C1 segment of cervical spinal cord (tissue), 14 donors: ENCODE results near the gene YPEL2.
"Not testable (repeated sequence)": the region's sequence is repeated elsewhere in the genome, so short reads cannot be mapped to it uniquely, and the experiment has no call there.

ENCODE experiments used
- DNase-seq, 14 donors: peaks; one replicate each; lab custom pipeline; 2025; lab: John Stamatoyannopoulos, UW

YPEL2 gene

DNA sequence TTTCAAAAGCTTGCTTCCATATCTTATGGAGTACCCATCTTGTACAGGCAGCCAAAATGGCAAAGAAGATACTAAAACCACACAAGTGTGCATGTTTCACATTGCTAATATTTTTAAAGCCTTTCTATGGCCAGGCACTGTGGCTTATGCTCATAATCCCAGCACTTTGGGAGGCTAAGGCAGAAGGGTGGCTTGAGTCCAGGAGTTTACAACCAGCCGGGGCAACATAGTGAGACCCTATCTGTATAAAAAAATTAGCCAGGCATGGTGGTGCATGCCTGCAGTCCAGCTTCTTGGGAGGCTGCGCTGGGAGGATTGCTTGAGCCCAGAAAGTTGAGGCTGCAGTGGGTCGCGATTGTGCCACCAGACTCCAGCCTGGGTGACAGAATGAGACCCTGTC lies 71.3 kb downstream of the YPEL2 start:
- DNase-seq, result no peak

GRCh38 chr17:59404471-59404870 lies 73.0 kb downstream of the YPEL2 start:
- no peak for DNase-seq

DNA sequence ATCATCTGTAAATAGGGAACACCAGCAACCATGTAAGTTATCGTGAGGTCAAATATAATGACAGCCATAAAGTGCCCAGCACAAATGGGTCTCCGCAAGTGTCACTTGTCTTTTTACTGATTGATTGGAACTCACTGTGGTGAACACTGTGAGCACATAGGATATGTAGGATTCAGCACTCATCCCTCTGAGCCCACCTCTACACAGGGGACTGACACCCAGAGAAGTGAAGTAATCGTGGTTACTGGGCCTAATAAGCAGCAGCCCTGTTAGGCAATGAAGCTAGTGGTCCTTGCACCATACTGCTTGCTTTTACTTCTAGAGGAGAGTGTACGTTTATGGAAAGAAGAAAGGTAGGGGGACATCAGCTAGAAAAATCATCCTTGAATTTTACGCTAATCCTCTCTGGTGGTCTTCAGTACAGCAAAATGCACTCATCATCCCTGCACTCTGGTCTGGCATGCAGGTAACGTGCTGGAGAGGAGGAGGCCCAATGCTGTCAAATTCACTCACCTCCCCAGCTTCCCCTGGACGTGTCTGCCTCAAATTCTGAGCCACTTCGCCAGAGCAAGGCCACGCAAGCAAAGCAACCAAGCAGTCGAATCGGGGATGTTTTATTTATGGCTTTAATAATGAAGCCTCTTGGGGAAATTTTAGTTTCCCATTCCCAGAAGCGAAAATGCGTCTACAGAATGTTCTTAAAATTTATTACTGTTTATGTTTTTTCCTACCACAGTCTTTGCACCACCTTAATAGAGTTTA lies 74.7 kb downstream of the YPEL2 start:
- no peak for DNase-seq

DNA sequence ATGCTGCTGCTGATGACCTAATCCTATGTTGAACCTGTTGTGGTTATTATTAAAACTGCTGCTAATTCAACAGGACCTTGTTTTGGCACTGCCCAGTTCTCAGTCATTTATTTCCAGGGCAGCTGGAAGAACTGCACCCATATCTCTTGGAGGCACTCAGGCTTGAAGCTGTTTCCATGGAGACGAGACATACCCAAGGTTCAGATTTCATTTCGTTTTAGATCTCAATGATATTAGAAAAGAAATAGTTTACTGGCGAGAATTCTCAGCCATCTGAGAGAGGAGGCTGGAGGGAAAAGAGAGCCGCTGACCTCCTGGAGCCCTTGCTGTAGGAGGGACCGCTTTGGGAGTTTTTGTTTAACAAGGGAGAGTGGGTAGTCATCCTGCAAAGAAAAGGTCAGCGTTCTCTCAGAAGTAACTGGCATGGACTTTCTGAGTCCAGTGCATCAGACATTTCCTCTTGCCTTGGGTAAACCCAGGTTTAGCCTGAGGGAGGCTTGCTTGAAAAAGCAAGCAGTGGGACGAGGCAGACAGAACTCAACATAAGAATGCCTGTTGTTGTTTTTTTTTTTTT lies 75.4 kb downstream of the YPEL2 start:
- no peak for DNase-seq

DNA sequence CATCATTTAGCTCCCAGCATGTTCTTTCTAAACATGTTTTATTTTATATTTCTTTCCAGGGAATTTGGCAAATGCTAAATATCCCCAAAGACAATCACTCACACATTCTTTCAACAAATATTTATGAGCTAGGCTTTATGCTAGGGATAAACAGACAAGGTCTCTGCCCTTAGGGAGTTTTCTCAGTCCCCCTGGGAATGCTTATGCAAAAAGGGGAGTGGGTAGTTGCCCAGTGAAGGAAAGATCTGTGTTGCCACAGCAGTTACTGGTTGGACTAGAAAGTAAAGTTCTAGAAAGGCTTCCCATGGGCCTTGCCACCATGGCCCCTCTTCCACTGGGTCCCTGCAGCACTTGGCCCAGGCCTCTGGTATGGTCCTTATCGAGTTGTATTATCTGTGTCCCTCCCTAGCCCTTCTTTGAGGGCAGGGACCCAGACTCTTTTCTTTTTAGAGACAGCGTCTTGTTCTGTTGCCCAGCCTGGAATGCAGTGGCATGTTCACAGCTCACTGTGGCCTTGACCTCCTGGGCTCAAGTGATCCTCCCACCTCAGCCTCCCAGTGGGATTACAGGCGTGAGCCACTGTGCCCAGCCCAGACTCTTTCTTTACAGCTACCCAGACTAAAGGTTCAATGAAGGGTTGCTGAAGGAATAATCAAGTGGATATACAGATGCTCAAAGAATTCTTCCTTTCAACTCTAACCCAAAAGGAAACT lies 78.0 kb downstream of the YPEL2 start:
- DNase-seq, result no peak

DNA sequence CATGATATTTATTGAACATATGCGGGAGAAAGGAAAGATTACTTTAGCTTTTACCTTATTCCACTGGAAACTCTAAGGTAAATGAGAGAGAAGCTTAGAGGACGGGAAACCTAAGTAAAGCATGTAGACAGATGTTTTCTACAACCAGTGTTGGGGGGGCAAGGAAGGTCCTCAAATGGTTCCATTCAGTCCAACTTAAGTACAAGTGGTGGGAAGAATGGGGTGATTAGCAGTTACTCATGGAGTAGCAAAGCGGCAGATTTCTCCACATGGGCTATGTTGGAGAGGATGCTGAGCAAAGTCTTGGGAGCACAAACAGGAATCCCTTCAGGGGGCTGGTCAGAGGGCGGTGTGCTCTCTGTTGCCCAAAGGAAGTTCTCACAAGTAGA lies 78.6 kb downstream of the YPEL2 start:
- no peak for DNase-seq

- not testable (repeated sequence) for DNase-seq
These were observed 81.0 kb downstream of the YPEL2 start for GRCh38 chr17:59412431-59412830.

GRCh38 chr17:59413014-59413766 lies 81.7 kb downstream of the YPEL2 start:
- peak in 1 of 14 donors; percentile 16 for DNase-seq

- no peak for DNase-seq
These were observed 83.9 kb downstream of the YPEL2 start for GRCh38 chr17:59415397-59415796.

DNA sequence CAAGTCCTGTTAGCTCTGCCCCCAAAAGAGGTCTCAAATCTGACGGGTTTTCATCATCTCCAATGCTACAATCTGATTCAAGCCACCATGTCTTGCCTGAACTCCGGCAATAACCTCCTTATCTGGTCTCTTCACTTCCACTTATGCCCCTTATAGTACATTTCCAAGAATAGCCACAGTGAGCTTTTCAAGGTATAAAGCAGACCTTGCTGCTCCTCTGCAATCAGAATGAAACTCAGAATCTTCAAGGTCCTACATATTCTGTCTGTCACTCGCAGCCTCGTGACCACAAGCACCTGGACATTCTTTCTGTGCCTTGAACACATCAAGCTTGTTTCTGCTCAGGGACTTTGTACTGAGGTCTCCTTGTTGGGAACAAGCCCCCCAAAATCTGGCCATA lies 84.7 kb downstream of the YPEL2 start:
- no peak for DNase-seq

- no peak for DNase-seq
These were observed 86.0 kb downstream of the YPEL2 start for GRCh38 chr17:59417452-59417851.

GRCh38 chr17:59418732-59419166 lies 87.3 kb downstream of the YPEL2 start:
- DNase-seq, result peak in 1 of 14 donors; percentile 24

DNA sequence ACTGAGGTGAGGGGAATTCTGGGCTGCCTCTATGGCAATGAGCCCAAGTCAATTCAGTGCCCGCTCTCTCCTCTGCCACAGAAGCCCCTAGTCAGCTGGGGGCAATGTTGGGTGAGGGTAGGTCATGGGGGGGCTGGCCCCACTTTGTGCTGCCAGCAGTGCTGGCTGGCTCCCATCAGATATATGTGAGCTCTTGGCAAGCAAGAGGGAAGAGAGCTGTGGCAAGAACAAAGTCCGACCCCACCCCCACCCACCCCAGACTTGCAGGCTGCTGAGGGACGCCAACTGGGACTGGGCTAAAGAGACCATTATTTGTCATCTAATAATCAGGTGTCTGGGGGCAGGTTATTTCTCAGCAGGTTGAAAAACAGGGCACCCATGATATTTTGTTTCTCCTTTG lies 89.4 kb downstream of the YPEL2 start:
- no peak for DNase-seq

DNA sequence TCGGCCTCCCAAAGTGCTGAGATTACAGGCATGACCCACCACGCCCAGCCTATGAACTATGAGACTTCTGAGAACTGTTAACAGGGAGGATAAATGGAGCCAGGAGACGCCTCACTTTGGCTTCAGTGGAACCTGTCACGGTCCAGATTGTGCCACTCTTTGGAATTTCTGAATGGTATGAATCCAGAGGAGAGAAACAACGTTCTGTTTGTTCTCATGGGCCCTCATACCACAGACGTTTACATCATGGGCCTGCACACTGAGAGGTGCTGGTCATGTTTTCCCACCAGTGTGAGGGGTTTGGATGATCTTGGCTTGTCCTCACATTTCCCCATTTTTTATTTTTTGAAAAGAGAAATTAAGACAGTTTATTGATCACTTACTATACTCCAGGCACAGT lies 90.3 kb downstream of the YPEL2 start:
- DNase-seq, result no peak

DNA sequence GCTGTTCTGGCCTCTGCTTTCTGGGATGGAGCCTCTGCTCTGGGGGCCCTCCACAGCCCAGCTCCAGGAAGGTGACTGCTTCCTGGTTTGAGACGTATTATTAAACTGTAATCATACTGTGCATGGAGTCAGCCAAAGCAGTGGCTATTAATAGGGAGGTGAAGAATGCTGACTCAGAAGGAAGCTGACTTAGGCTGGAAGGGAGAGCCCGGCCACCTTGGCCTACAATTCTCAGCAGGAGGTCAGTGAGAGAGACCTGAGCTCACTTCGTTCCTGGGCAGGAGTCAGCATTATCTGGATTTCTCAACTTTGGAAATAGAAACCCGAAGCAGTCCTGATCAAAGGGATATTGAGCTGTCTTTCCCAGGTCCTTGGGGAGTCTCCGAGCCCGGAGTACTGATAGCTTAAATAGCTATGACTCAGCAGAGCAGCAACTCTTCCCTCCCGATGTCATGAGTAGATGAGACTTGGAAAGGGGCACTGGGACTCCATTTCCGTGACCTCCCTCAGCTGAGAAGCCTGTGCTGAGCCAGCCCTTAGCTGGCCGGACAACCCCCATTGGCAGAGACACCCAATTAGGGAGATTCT lies 91.8 kb downstream of the YPEL2 start:
- peak in 1 of 14 donors; percentile 29 for DNase-seq

DNA sequence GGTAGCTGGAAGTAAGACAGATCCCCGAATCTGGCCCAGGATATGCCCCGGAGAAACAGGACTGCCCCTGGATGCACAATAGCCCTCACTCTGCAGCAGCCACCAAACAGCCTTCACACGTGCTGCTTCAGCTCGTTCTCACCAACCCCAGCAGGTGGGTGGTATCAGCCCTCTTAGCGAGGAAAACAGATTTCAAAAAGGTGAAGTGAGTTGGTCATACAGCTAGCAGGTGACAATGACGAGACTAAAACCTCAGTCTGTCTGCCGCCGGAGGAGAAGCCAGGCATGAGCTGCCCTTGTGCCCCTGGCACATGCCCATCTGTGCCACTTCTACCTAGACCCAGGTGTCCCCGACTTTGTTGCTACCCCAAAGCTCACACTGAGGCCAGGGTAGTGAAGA lies 92.4 kb downstream of the YPEL2 start:
- DNase-seq, result peak in 1 of 14 donors; percentile 39

DNA sequence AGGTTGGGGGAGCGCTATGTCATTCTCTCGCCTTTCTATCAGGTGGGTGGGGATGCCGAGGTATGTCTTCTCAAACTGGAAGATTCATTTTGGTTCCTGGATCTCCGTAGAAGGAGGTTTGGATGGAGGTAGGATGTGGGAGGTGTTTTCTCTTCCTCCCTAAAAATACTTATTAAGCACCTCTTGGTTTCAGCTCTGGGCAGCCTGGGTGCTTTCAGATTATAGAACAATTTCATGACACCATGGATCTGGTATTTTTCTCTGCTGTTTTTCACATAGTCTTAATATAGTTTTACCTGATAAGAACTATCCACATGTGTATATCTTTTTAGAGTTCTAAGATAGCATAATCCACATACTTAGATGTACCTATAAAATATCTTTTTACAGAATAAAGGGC lies 92.9 kb downstream of the YPEL2 start:
- peak in 1 of 14 donors; percentile 39 for DNase-seq

GRCh38 chr17:59425085-59425931 lies 93.9 kb downstream of the YPEL2 start:
- peak in 4 of 14 donors; percentile 5 to 77 (median 21) for DNase-seq

- DNase-seq, result no peak
These were observed 94.6 kb downstream of the YPEL2 start for GRCh38 chr17:59426031-59426430.

DNA sequence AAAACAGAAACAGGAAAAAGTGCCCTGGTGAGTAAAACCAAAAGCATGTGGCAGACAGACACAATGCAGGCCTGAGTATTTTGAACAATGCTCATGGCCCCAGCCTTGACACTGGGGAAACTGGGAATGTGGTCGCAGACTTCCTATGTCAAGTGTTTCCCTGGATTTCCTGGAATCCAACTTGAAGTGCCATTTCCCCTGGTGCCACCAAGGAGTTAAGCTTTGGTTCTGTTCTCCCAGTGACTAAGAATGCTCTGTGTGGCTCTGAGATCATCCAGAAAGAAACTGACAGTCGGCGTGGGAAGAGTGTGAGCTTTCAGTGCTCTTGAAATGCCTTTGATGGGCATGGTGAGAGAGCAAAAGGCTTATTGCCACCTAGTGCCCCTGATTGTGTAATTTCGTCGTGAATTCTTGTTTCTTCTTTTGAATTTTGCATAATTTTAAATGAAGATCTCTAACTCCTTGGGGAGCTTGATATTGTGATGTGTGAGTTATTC lies 96.0 kb downstream of the YPEL2 start:
- DNase-seq, result peak in 8 of 14 donors; percentile 17 to 51 (median 31)
